Measurements from ENCODE around the gene ZNF436. TPM values are rescaled to one million over a fixed set of nuclear protein-coding genes. Genes with fewer than 3 reads are reported as not detected.

Gene ZNF436
- total RNA-seq, 2 experiments from 2014 or later = 3.7 to 4.0 TPM

GRCh38 chr1:23366146-23366545 is 3.5 kb downstream of the ZNF436 start:
- no peak for ATAC-seq (ENCODE audit: poor library complexity)
- H3K4me3 Mint-ChIP-seq = peak overlapping the region; percentile 100
- H3K27me3 Mint-ChIP-seq = no peaks in the 10 kb centered on the region
- CTCF ChIA-PET = interaction anchor here (1.6 kb wide), 1 partner anchor 21 kb away, joined by 6 read pairs; the partner anchor contains the start of gene HNRNPR
- H3K9me3 ChIP-seq (ENCODE audit: control insufficient read depth in 1 of 2, insufficient read depth in 1 of 2, low read length in 2 of 2) = peaks cover 15 to 28% of the 10 kb centered on the region in 2 experiments
- TF ChIP-seq CTCF (IDR thresholded peaks at IDR 0.05) = no peak
- peaks cover 28% of the 10 kb centered on the region for H3K4me1 ChIP-seq (ENCODE audit: insufficient read depth, low read length)
- DNase-seq = no peak
- no peaks in the 10 kb centered on the region for H3K27me3 ChIP-seq (ENCODE audit: control insufficient read depth in 1 of 2, insufficient read depth in 2 of 2, low read length in 2 of 2)
- H3K9me3 Mint-ChIP-seq = peaks cover 10% of the 10 kb centered on the region
- peaks cover 21% of the 10 kb centered on the region for H3K36me3 ChIP-seq (ENCODE audit: insufficient read depth, low read length)
- peak overlapping the region; percentile 95 for H3K27ac Mint-ChIP-seq
- peaks cover 43% of the 10 kb centered on the region for H3K4me1 Mint-ChIP-seq (ENCODE audit: low read depth)
- POLR2A ChIA-PET = interaction anchor here (1.5 to 2.2 kb wide), 2 partner anchors 20 to 22 kb away, joined by 4 to 15 read pairs; partner anchors contain the start of gene HNRNPR
- H3K27ac ChIP-seq (ENCODE audit: low read depth in 1 of 2, low read length in 2 of 2) = no peak overlapping the region
- H3K4me3 ChIP-seq (ENCODE audit: low read length) = no peak overlapping the region
- intact Hi-C loops (cut with DNase I, micrococcal nuclease) = loop anchor here (5.0 to 10.0 kb wide), 6 partner anchors 169 to 1276 kb away; partner anchors contain the start of genes E2F2 (in 1 of the 2), GALE (in 1 of the 2), LUZP1 (in 1 of the 2) and RPL11 (in 1 of the 2)
- H3K36me3 Mint-ChIP-seq (ENCODE audit: low read depth) = peaks cover 68% of the 10 kb centered on the region

DNA sequence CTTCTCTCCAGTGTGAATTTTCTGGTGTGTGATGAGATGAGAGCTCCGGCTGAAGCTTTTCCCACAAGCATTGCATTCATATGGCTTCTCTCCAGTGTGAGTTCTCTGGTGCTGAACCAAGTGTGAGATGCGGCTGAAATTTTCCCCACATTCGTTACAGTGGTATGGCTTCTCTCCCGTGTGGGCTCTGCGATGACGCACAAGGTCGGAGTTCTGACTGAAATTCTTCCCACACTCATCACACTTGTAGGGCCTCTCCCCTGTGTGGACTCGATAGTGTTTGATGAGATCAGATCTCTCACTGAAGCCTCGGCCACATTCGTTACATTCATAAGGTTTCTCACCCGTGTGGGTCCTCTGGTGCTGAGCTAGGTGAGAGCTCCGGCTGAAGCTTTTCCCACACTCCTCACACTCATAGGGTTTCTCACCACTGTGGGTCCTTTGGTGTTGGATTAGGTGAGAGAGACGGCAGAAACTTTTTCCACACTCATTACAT is 7.4 kb downstream of the ZNF436 start:
- peaks cover 3% of the 10 kb centered on the region for H3K4me1 ChIP-seq (ENCODE audit: insufficient read depth, low read length)
- peaks cover 21% of the 10 kb centered on the region for H3K36me3 ChIP-seq (ENCODE audit: insufficient read depth, low read length)
- Mint-ChIP-seq H3K4me3 (no peak overlapping the region), H3K9me3 (peaks cover 18% of the 10 kb centered on the region), H3K27ac (no peak overlapping the region), H3K36me3 (ENCODE audit: low read depth) (peaks cover 83% of the 10 kb centered on the region), H3K4me1 (ENCODE audit: low read depth) (peaks cover 16% of the 10 kb centered on the region), H3K27me3 (no peaks in the 10 kb centered on the region)
- no peak overlapping the region for H3K4me3 ChIP-seq (ENCODE audit: low read length)
- H3K27ac ChIP-seq (ENCODE audit: low read depth in 1 of 2, low read length in 2 of 2) = no peak overlapping the region
- peaks cover 25 to 44% of the 10 kb centered on the region in 2 experiments for H3K9me3 ChIP-seq (ENCODE audit: control insufficient read depth in 1 of 2, insufficient read depth in 1 of 2, low read length in 2 of 2)
- DNase-seq (no peak), ATAC-seq (ENCODE audit: poor library complexity) (no peak)
- intact Hi-C loops (cut with DNase I, micrococcal nuclease) = loop anchor here (10.0 kb wide), 4 partner anchors 173 to 613 kb away; partner anchors contain the start of genes E2F2 (in 1 of the 2), GALE (in 1 of the 2) and LUZP1 (in 1 of the 2)
- H3K27me3 ChIP-seq (ENCODE audit: control insufficient read depth in 1 of 2, insufficient read depth in 2 of 2, low read length in 2 of 2) = no peaks in the 10 kb centered on the region
- ChIA-PET CTCF (no interaction called here), POLR2A (interaction anchor here (0.5 to 2.5 kb wide), 2 partner anchors 18 to 170 kb away, joined by 3 to 9 read pairs; partner anchors contain the start of gene HNRNPR)
- no peak for TF ChIP-seq CTCF (IDR thresholded peaks at IDR 0.05)

GRCh38 chr1:23358310-23358875 is 11.2 kb downstream of the ZNF436 start:
- Histone ChIP-seq H3K36me3 (ENCODE audit: insufficient read depth, low read length) (peaks cover 15% of the 10 kb centered on the region), H3K4me3 (ENCODE audit: low read length) (no peak overlapping the region), H3K27ac (ENCODE audit: low read depth in 1 of 2, low read length in 2 of 2) (no peak overlapping the region), H3K9me3 (ENCODE audit: control insufficient read depth in 1 of 2, insufficient read depth in 1 of 2, low read length in 2 of 2) (peaks cover 20 to 39% of the 10 kb centered on the region in 2 experiments), H3K27me3 (ENCODE audit: control insufficient read depth in 1 of 2, insufficient read depth in 2 of 2, low read length in 2 of 2) (no peaks in the 10 kb centered on the region), H3K4me1 (ENCODE audit: insufficient read depth, low read length) (no peaks in the 10 kb centered on the region)
- no peak for DNase-seq
- no peaks in the 10 kb centered on the region for H3K27me3 Mint-ChIP-seq
- ATAC-seq (ENCODE audit: poor library complexity) = no peak
- TF ChIP-seq CTCF (IDR thresholded peaks at IDR 0.05) = no peak
- intact Hi-C loops (cut with DNase I, micrococcal nuclease) = no loop called here
- ChIA-PET CTCF (interaction anchor here (1.4 kb wide), 1 partner anchor 46 kb away, joined by 6 read pairs; no protein-coding TSS in a partner anchor), POLR2A (no interaction called here)
- peaks cover 57% of the 10 kb centered on the region for H3K36me3 Mint-ChIP-seq (ENCODE audit: low read depth)
- no peak overlapping the region for H3K27ac Mint-ChIP-seq
- H3K9me3 Mint-ChIP-seq = peaks cover 18% of the 10 kb centered on the region
- H3K4me1 Mint-ChIP-seq (ENCODE audit: low read depth) = peaks cover 6% of the 10 kb centered on the region
- H3K4me3 Mint-ChIP-seq = no peak overlapping the region

Measured in CD4-positive, alpha-beta T cell (primary cell).